Stimulated activated naive B cell treated with anti-CD40 and anti-IgM and Interleukin-4, amounts not matched to agents 10 μg/mL and 1 μg/mL and 100 μg/mL, for 72 hours (primary cell): ENCODE data around the gene SF3B3.

Source experiments
- ATAC-seq, 2 donors: fragments of 150-1000 bp; cut with Tn5 transposase; replicated peaks; 2 replicates each; pipeline ENCODE4 v1.10.0; 2021; ENCODE audit warnings: moderate library complexity in 1 of 2
- DNase-seq: peaks from one replicate; pipeline ENCODE4 v3.0.0; 2021
- H3K27ac Mint-ChIP-seq: one replicate; pipeline ENCODE4 v1.8.0; 2022; ENCODE audit warnings: mild to moderate bottlenecking, mixed read lengths
- H3K27me3 Mint-ChIP-seq, 2 donors: one replicate each; pipeline ENCODE4 v1.8.0; 2022; ENCODE audit warnings: mixed read lengths in 2 of 2
- H3K36me3 Mint-ChIP-seq, 2 donors: one replicate each; pipeline ENCODE4 v1.8.0; 2022; ENCODE audit warnings: mixed read lengths in 2 of 2, mild to moderate bottlenecking in 1 of 2
- H3K4me1 Mint-ChIP-seq, 2 donors: one replicate each; pipeline ENCODE4 v1.8.0; 2022; ENCODE audit warnings: mixed read lengths in 2 of 2, mild to moderate bottlenecking in 1 of 2
- H3K4me3 Mint-ChIP-seq, 2 donors: one replicate each; pipeline ENCODE4 v1.8.0; 2022; ENCODE audit warnings: mild to moderate bottlenecking in 2 of 2, mixed read lengths in 2 of 2, moderate library complexity in 1 of 2
- H3K9me3 Mint-ChIP-seq, 2 donors: one replicate each; pipeline ENCODE4 v1.8.0; 2022; ENCODE audit warnings: mixed read lengths in 2 of 2, mild to moderate bottlenecking in 1 of 2

Gene SF3B3

DNA sequence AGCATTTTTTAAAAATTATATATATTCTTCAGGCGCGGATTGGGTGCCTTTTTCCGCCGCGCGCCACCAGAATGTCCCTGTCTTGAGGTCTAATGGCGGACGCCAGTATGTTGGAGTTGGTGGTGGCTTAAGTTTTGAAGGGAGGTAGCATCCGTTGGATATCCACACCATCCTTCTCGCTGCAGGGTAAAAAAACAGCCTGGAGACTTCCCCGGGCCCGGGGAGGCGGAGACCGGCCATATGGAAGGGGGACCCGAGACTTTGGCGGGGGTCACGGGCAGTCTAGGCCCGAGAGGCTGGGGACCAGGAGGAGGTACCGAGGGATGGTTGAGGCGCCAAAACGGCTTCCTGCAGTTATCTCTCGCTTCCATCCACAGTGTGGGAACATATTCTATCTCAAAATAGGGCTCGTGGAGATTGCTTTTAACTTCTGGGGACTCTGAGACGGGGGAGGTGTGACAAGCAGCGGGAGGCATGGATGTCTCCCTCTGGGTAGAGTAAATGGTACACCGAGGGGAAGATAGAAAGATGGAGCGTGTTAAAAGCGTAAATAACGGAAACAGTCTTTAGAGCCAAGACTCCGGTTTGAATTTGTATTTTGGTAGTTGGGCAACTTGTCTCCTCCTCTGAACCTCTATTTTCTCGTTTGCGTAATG is at the start of gene SF3B3:
SF3B3 (plus strand) TSS at position 74 of the 656 bp plus-strand sequence. CDS start 2,841 bp downstream, outside the sequence.
- H3K27ac Mint-ChIP-seq: peak within 1 kb of the TSS; percentile 99
- no peaks in the 10 kb centered on the region for H3K9me3 Mint-ChIP-seq
- DNase-seq: peak; percentile 69
- H3K27me3 Mint-ChIP-seq: no peaks in the 10 kb centered on the region
- peaks cover 36 to 40% of the 10 kb centered on the region in 2 donors for H3K36me3 Mint-ChIP-seq
- peak; percentile 75 to 81 for ATAC-seq
- H3K4me1 Mint-ChIP-seq: peaks cover 20 to 46% of the 10 kb centered on the region in 2 donors
- peak within 1 kb of the TSS; percentile 94 to 98 for H3K4me3 Mint-ChIP-seq

DNA sequence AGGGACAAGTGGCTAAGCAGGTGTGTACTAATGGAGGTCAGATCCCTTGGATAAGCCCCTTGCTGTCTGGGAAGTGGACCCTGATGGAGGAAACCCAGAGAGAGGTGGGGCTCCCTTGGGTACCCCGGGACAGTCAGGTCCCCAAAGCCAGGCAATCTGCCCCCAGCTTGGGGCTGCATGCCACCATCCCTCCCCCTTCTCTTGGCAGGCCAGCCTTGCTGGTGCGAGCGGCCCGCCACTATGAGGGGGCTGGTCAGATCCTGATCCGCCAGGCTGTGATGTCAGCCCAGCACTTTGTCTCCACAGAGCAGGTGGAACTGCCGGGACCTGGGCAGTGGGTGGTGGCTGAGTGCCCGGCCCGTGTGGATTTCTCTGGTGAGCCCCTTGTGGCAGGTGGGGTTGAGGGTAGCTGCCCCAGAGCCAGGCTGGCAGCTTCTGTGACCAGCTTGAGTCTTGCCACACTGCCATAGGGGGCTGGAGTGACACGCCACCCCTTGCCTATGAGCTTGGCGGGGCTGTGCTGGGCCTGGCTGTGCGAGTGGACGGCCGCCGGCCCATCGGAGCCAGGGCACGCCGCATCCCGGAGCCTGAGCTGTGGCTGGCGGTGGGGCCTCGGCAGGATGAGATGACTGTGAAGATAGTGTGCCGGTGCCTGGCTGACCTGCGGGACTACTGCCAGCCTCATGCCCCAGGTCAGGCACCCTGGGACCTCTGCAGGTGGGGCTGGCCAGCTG is 49.1 kb upstream of the SF3B3 start:
- Mint-ChIP-seq H3K27me3 (no peaks in the 10 kb centered on the region), H3K9me3 (no peaks in the 10 kb centered on the region), H3K4me1 (peaks cover 19 to 37% of the 10 kb centered on the region in 2 donors), H3K27ac (peak overlapping the region; percentile 22), H3K4me3 (no peak overlapping the region), H3K36me3 (peaks cover 24 to 40% of the 10 kb centered on the region in 2 donors)
- ATAC-seq: no peak
- DNase-seq: no peak

DNA sequence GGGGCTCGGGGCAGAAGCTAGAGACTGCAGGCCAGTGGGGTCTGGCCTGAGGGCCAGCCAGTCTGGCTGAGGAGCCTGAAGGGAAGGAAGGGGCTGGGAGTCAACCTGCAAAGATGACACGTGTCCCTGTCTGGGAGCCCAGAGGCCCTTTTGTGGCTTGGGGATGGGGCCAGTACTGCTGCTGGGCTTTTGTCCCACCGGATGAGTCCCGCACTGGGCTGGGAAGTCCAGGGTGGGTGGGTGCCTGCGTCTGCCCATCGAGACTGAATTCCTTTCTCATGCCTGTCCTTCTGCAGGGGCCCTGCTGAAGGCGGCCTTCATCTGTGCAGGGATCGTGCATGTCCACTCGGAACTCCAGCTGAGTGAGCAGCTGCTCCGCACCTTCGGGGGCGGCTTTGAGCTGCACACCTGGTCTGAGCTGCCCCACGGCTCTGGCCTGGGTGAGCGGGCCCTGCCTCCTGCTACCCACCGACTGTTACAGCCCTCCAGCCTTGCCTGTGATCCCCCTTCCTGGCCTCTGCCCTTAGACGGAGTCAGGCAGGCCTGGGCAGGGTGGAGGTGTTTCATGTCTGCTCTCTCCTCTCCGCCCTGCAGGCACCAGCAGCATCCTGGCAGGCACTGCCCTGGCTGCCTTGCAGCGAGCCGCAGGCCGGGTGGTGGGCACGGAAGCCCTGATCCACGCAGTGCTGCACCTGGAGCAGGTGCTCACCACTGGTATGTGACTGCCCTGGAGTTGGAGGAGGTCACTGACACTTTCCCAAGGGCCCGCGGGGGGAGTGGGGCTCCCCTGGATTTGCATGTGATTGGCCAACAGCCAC is 48.4 kb upstream of the SF3B3 start:
- H3K36me3 Mint-ChIP-seq: peaks cover 24 to 39% of the 10 kb centered on the region in 2 donors
- peaks cover 19 to 37% of the 10 kb centered on the region in 2 donors for H3K4me1 Mint-ChIP-seq
- H3K4me3 Mint-ChIP-seq: no peak overlapping the region
- no peaks in the 10 kb centered on the region for H3K27me3 Mint-ChIP-seq
- peak overlapping the region; percentile 9 for H3K27ac Mint-ChIP-seq
- DNase-seq (no peak), ATAC-seq (no peak)
- no peaks in the 10 kb centered on the region for H3K9me3 Mint-ChIP-seq

DNA sequence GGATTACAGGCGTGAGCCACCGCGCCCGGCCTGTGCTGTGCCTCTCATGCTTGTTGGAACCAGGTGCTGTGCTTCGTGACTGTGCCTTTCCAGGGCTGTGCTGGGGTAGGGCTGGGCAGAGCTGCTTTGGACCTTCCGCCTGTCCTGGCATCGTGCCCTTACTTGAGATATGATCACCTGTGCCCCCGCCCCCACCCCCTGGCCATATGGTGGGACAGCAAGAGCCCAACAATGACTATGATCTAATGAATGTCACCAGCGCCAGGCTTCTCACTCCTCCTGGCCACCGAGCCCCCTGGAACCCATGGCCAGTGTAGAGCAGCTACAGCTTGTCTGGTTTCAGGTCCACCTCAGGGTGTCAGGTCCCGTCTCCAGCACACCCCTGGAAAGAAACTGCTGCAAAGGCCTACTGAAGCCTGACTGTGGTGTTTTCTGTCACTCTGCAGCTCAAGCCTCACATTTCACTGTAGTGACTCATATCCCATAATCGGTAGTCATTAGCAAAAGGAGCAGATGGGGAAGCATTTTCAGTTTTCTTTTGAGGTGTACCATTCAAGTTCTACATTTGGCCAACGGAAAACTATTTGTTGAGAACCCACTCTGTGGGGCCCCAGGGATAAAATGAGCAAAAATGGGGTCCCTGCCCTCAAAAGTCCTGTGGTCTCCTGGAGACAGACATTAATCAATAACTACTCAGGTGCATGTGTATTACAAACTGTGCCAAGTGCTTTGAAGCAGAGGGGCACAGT is 47.2 kb upstream of the SF3B3 start:
- H3K9me3 Mint-ChIP-seq: no peaks in the 10 kb centered on the region
- H3K27me3 Mint-ChIP-seq: no peaks in the 10 kb centered on the region
- peak overlapping the region; percentile 91 for H3K27ac Mint-ChIP-seq
- H3K36me3 Mint-ChIP-seq: peaks cover 30 to 42% of the 10 kb centered on the region in 2 donors
- ATAC-seq: peak; percentile 95 to 96
- peak; percentile 63 for DNase-seq
- peak overlapping the region; percentile 52 to 63 for H3K4me3 Mint-ChIP-seq
- H3K4me1 Mint-ChIP-seq: peaks cover 19 to 37% of the 10 kb centered on the region in 2 donors

DNA sequence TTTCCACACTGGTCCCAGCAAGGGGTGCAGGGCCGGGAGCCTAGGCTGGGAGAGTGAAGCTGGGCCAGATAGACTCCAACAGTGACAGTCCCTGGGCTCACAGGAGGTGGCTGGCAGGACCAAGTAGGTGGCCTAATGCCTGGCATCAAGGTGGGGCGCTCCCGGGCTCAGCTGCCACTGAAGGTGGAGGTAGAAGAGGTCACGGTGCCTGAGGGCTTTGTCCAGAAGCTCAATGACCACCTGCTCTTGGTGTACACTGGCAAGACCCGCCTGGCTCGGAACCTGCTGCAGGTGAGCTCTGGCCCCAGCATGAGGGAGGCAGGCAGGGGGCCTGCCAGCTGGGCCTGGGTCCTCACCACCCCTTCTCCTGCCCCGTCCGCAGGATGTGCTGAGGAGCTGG is 45.4 kb upstream of the SF3B3 start:
- DNase-seq: no peak
- Mint-ChIP-seq H3K9me3 (no peaks in the 10 kb centered on the region), H3K27me3 (no peaks in the 10 kb centered on the region), H3K27ac (peak overlapping the region; percentile 90), H3K36me3 (peaks cover 36 to 53% of the 10 kb centered on the region in 2 donors), H3K4me1 (peaks cover 19 to 37% of the 10 kb centered on the region in 2 donors), H3K4me3 (no peak overlapping the region)
- ATAC-seq: no peak

DNA sequence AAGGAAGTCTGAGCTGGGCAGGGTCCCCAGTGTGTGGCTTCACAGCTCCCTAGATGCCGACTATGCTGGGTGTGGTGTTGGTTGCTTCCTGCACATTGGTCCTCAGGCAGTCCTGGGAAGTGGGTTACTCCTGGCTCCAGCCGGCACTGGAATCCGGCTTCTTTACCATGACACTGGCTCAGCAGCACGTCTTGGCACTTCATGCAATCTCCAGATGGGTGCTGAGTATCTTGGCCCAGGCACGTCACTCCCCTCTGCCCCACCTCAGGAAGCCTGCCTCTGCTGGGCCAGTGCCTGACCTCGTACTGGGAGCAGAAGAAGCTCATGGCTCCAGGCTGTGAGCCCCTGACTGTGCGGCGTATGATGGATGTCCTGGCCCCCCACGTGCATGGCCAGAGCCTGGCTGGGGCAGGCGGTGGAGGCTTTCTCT is 44.7 kb upstream of the SF3B3 start:
- H3K4me1 Mint-ChIP-seq: peaks cover 19 to 37% of the 10 kb centered on the region in 2 donors
- peak overlapping the region; percentile 59 for H3K27ac Mint-ChIP-seq
- no peak overlapping the region for H3K4me3 Mint-ChIP-seq
- peaks cover 33 to 50% of the 10 kb centered on the region in 2 donors for H3K36me3 Mint-ChIP-seq
- H3K27me3 Mint-ChIP-seq: no peaks in the 10 kb centered on the region
- no peak for DNase-seq
- no peak for ATAC-seq
- no peaks in the 10 kb centered on the region for H3K9me3 Mint-ChIP-seq

DNA sequence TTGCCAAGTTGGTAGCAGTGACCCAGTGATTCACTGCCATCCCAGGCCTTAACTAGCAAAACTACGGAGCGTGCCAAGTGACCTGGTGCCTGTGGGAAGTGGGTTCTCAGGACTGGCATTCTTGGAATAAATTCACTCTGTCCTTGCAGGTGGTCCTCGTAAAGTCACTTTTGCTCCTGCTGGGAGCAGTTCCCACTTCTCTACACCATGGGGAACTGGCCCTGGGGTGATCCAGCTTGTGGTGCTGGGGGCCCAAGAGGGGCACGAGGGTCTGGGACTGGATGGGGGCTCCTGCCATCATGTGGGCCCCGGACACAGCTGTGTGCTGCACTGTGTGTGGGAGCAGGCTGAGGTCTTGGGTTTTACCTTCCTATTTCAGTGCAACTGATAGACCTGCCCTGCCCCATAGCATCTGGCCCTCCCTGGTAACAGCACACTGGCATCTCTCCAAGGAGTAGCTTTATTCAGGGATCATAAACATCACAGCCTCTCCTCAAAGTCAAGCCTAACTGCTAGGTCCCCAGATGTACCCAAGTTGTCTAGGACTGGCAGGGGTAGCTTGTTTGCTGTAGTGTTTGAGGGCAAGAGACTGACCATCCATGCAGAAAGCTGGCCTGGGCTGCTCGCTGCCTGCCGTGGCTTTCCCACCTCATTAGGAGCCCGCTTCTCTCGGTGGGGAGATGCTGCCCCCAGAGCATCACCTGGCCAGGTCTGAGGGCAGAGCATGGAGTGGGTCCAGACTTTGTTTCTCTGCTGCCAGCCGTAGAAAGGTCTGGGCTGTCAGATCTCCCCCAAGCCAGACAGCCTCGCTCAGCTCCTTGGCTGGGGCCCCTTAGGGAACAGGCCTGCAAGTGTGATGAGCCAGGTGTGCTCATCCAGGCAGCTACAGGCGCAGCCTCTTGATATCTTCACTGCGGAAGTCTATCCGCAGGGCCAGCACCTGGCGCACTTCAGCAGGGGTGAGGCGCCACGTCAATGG is 43.2 kb upstream of the SF3B3 start:
- Mint-ChIP-seq H3K36me3 (peaks cover 29 to 47% of the 10 kb centered on the region in 2 donors), H3K27me3 (no peaks in the 10 kb centered on the region), H3K4me1 (peaks cover 19 to 37% of the 10 kb centered on the region in 2 donors), H3K4me3 (no peak overlapping the region), H3K27ac (no peak overlapping the region), H3K9me3 (no peaks in the 10 kb centered on the region)
- ATAC-seq (no peak), DNase-seq (no peak)

DNA sequence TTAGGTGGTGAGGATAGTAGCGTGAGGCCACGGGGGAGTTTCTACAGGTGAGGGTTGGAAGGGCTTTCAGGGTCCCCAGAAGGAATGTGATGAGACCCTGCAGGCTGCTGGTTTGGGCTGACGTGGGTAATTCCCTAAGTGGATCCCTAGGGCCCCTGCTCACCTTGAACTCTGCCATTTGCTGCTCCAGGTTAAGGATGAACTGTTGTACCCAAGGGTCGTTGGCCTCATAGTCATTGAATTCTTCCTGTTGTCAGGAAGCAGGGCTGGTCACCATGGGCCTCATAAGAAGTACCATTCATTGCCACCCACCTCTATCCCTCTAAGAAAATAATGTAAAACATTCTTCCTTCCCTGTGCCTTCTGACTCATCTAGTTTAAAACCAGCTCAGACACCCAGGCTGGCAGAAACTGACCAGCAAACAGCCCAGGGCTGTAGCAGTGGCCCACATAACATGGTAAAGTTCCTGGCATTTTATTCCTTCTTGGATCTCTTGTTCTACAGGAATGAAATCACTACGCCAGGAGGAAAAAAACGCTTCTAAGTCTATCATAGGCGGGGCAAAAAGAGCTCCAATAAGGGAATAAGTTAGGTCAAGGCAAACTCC is 41.6 kb upstream of the SF3B3 start:
- Mint-ChIP-seq H3K4me3 (no peak overlapping the region), H3K36me3 (peaks cover 26 to 47% of the 10 kb centered on the region in 2 donors), H3K27ac (peak overlapping the region; percentile 27), H3K9me3 (no peaks in the 10 kb centered on the region), H3K4me1 (peaks cover 14 to 21% of the 10 kb centered on the region in 2 donors), H3K27me3 (no peaks in the 10 kb centered on the region)
- no peak for DNase-seq
- no peak for ATAC-seq

DNA sequence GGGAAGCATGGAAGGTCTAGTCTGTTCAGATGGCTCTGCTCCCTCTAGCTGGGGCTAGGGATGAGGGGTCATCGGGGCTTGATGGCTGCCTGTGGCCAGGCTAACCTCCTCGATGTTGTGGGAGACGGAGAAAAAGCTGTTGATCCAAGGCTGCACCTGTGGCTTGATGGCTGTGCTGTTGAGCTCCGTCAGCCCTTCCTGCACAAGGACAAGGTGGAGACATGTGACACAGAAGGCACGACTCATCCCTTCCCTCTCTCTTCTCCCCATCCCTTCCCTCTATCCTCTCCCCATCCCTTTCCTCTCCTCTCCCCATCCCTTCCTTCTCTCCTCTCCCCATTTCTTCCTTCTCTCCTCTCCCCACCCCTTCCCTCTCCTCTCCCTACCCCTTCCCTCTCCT is 41.0 kb upstream of the SF3B3 start:
- DNase-seq (no peak), ATAC-seq (no peak)
- Mint-ChIP-seq H3K9me3 (no peaks in the 10 kb centered on the region), H3K27ac (peak overlapping the region; percentile 27), H3K4me3 (no peak overlapping the region), H3K4me1 (peaks cover 11 to 16% of the 10 kb centered on the region in 2 donors), H3K27me3 (no peaks in the 10 kb centered on the region), H3K36me3 (peaks cover 26 to 44% of the 10 kb centered on the region in 2 donors)

DNA sequence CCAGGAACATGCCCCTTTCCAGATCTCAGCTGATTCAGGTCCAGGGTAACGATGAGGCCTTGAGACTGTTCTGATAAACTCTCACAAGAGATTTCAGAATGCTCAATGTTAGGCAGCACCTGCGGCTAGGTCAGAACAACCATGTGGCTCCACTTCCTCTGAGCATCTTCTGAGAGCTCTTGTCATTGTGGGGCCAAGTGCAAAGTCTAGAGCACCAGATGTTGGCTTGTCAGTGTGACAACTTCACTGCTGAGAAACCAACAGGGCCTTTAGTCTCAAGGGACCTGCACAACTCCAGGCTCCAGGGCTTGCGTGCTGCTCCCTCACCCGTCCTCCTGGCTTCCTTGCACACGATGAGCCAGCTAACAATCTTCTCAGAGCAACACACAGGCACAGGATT is 40.2 kb upstream of the SF3B3 start:
- H3K4me1 Mint-ChIP-seq: peaks cover 5 to 8% of the 10 kb centered on the region in 2 donors
- H3K4me3 Mint-ChIP-seq: no peak overlapping the region
- ATAC-seq (peak in 1 of 2 donors; percentile 33), DNase-seq (no peak)
- peak overlapping the region; percentile 20 for H3K27ac Mint-ChIP-seq
- H3K9me3 Mint-ChIP-seq: no peaks in the 10 kb centered on the region
- H3K36me3 Mint-ChIP-seq: peaks cover 22 to 37% of the 10 kb centered on the region in 2 donors
- H3K27me3 Mint-ChIP-seq: no peaks in the 10 kb centered on the region

DNA sequence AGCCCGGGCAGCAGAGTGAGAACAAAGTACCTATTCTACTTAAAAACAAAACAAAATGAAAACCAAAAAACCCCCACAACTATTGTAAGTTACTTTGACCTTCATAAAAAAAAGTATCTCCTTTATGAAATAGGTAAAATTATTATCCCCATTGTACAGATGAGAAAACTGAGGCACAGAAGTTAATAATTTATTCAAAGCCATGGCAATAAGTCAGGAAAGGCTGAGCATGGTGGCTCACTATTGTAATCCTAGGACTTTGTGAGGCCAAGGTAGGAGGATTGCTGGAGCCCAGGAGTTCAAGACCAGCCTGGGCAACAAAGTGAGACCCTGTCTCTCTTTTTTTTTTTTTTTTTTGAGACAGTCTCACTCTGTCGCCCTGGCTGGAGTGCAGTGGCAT is 38.7 kb upstream of the SF3B3 start:
- Mint-ChIP-seq H3K27me3 (no peaks in the 10 kb centered on the region), H3K27ac (no peak overlapping the region), H3K36me3 (peaks cover 22 to 35% of the 10 kb centered on the region in 2 donors), H3K4me3 (no peak overlapping the region), H3K4me1 (no peaks in the 10 kb centered on the region), H3K9me3 (no peaks in the 10 kb centered on the region)
- no peak for DNase-seq
- ATAC-seq: no peak

DNA sequence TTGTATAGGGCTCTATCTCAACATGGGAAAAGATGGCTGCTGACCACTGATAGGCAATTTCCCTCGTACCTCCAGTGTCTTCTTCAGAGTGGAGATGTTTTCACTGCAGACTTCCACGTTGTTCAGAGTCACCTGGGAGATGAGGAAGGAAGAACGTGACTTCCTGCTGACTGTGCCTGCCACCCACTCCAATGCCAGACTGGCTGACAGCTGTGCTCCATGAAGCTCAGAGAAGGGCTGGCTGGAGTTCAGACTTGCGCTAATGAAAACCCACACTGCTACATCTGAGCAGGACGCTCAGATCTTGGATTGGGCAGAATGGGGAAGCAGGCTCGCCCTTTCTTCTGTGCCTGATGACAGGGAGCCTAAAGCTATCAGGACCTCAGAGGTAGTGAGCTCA is 33.4 kb upstream of the SF3B3 start:
- ATAC-seq (peak; percentile 42 to 57), DNase-seq (no peak)
- Mint-ChIP-seq H3K27me3 (no peaks in the 10 kb centered on the region), H3K36me3 (peaks cover 16 to 39% of the 10 kb centered on the region in 2 donors), H3K27ac (no peak overlapping the region), H3K4me3 (no peak overlapping the region), H3K9me3 (no peaks in the 10 kb centered on the region), H3K4me1 (no peaks in the 10 kb centered on the region)
